HCT116 (cell line): ENCODE data around the gene ZSCAN2.
"Not testable (repeated sequence)": the region's sequence is repeated elsewhere in the genome, so short reads cannot be mapped to it uniquely, and the experiment has no call there.

Experiments
- CEBPB ChIP-seq: IDR thresholded peaks from 2 replicates; pipeline ENCODE4 v1.6.1; 2012; ENCODE audit warnings: low read depth
- CTCF ChIP-seq, 3 experiments: fragments of 200-600 bp in 1 of 3; sonication (generic) in 1 of 3; IDR thresholded peaks in 2 of 3; conservative IDR thresholded peaks in 1 of 3; 2 replicates each; pipeline ENCODE4 v1.5.1; 2012 to 2017; ENCODE audit warnings: low read depth in 2 of 3, low read length in 2 of 3, antibody characterized with exemption in 1 of 3, borderline replicate concordance in 1 of 3, control low read depth in 1 of 3, mild to moderate bottlenecking in 1 of 3, mixed read lengths in 1 of 3, mixed run types in 1 of 3, moderate library complexity in 1 of 3; ENCODE audit not compliant: insufficient read depth in 1 of 3
- EGR1 ChIP-seq: IDR thresholded peaks from 2 replicates; pipeline ENCODE4 v1.6.1; 2012; ENCODE audit warnings: low read depth
- EZH2 ChIP-seq: fragments of 200-600 bp; sonication (generic); IDR thresholded peaks from 2 replicates; pipeline ENCODE4 v1.6.1; 2017; ENCODE audit warnings: antibody characterized with exemption, mixed run types
- JUND ChIP-seq: IDR thresholded peaks from 2 replicates; pipeline ENCODE4 v1.6.1; 2012
- POLR2A ChIP-seq: IDR thresholded peaks from 2 replicates; pipeline ENCODE4 v1.7.0; 2011; ENCODE audit warnings: borderline replicate concordance; ENCODE audit not compliant: insufficient read depth, insufficient read length; ENCODE audit errors: extremely low read depth
- ZFX ChIP-seq: fragments of 450-650 bp; IDR thresholded peaks from 2 replicates; pipeline ENCODE4 v1.6.1; 2017
- TF ChIP-seq, protein P1 (sequence below): IDR thresholded peaks from 2 replicates; pipeline ENCODE4 v1.6.1; 2012
- TF ChIP-seq, protein P2 (sequence below): IDR thresholded peaks from 2 replicates; pipeline ENCODE4 v1.6.1; 2012; ENCODE audit warnings: low read depth

- not testable (repeated sequence) for TF ChIP-seq ZFX; CTCF (IDR thresholded peaks at IDR 0.05 in 2 of 3, conservative IDR thresholded peaks at IDR 0.05 in 1 of 3; ENCODE audit: borderline replicate concordance in 1 of 3, insufficient read depth in 1 of 3, low read depth in 2 of 3, low read length in 2 of 3); EGR1; POLR2A; EZH2; JUND; CEBPB
- TF ChIP-seq, protein P1, sequence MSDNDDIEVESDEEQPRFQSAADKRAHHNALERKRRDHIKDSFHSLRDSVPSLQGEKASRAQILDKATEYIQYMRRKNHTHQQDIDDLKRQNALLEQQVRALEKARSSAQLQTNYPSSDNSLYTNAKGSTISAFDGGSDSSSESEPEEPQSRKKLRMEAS = not testable (repeated sequence)
- TF ChIP-seq, protein P2, sequence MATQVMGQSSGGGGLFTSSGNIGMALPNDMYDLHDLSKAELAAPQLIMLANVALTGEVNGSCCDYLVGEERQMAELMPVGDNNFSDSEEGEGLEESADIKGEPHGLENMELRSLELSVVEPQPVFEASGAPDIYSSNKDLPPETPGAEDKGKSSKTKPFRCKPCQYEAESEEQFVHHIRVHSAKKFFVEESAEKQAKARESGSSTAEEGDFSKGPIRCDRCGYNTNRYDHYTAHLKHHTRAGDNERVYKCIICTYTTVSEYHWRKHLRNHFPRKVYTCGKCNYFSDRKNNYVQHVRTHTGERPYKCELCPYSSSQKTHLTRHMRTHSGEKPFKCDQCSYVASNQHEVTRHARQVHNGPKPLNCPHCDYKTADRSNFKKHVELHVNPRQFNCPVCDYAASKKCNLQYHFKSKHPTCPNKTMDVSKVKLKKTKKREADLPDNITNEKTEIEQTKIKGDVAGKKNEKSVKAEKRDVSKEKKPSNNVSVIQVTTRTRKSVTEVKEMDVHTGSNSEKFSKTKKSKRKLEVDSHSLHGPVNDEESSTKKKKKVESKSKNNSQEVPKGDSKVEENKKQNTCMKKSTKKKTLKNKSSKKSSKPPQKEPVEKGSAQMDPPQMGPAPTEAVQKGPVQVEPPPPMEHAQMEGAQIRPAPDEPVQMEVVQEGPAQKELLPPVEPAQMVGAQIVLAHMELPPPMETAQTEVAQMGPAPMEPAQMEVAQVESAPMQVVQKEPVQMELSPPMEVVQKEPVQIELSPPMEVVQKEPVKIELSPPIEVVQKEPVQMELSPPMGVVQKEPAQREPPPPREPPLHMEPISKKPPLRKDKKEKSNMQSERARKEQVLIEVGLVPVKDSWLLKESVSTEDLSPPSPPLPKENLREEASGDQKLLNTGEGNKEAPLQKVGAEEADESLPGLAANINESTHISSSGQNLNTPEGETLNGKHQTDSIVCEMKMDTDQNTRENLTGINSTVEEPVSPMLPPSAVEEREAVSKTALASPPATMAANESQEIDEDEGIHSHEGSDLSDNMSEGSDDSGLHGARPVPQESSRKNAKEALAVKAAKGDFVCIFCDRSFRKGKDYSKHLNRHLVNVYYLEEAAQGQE = not testable (repeated sequence)
These were observed 16.9 kb upstream of the ZSCAN2 start for GRCh38 chr15:84583921-84584320.
